B cell (primary cell): ENCODE results near the gene UCK1.

Experiments used
- CTCF ChIP-seq: fragments of 200-600 bp; IDR thresholded peaks from one replicate; pipeline ENCODE4 v1.8.0; 2022; ENCODE audit warnings: antibody characterized with exemption, mild to moderate bottlenecking
- EZH2 ChIP-seq: IDR thresholded peaks from 2 replicates; pipeline ENCODE4 v1.6.1; 2012; ENCODE audit warnings: borderline replicate concordance, low read depth, mild to moderate bottlenecking, moderate library complexity, low read length; ENCODE audit not compliant: insufficient read depth, poor library complexity, severe bottlenecking

DNA sequence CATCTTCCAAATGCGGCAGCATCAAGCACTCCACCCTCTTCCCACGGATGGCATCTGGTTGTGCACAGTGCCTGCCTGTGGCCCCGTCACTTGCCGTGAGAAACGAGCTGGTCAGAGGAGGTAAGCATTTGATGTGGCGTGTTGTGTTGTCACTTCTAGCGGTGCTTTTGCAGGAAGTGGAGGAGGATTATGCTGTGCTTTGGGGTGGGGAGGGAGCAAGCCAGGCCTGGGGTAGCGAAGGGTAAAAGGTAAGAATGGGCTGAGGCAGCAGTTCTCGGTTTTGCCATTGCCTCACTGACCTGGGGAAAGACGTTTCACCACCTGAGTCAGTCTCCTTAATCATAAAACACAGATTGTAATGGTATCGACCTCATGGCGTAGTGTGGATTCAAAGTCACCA is 30.7 kb downstream of the UCK1 start:
- no peak for TF ChIP-seq CTCF
- no peak for TF ChIP-seq EZH2
